Right lobe of liver (tissue), 6 donors: Measurements from ENCODE around the gene SPRED2. TPM values are rescaled to one million over a fixed set of nuclear protein-coding genes. Genes with fewer than 3 reads are reported as not detected.

ENCODE experiments used
- ATAC-seq, 4 donors: fragments of 200-7000 bp; cut with Tn5 transposase; one replicate each; pipeline ENCODE4 v1.9.1; 2020; ENCODE audit warnings: mild to moderate bottlenecking in 4 of 4, moderate library complexity in 4 of 4
- DNase-seq, 3 donors: peaks; one replicate each; pipeline ENCODE4 v3.0.0-alpha.2; 2020
- H3K27ac ChIP-seq, 3 donors: fragments of 200-600 bp; one replicate each; pipeline ENCODE4 v1.8.0; 2022
- H3K27me3 ChIP-seq, 2 donors: fragments of 200-600 bp; one replicate each; pipeline ENCODE4 v1.8.0; 2022
- H3K36me3 ChIP-seq, 4 donors: fragments of 200-600 bp; sonication (generic) in 1 of 4; one replicate each; pipeline versions ENCODE4 v1.5.1 to v1.8.0; 2017 to 2022; ENCODE audit warnings: control low read depth in 1 of 4
- H3K4me1 ChIP-seq, 4 donors: fragments of 200-600 bp; sonication (generic) in 1 of 4; one replicate each; pipeline versions ENCODE4 v1.5.1 to v1.8.0; 2017 to 2022; ENCODE audit warnings: control low read depth in 1 of 4
- H3K4me3 ChIP-seq, 3 donors: fragments of 200-600 bp; one replicate each; pipeline ENCODE4 v1.8.0; 2022
- H3K9me3 ChIP-seq, 4 donors: fragments of 200-600 bp; sonication (generic) in 1 of 4; one replicate each; pipeline versions ENCODE4 v1.5.1 to v1.8.0; 2017 to 2022; ENCODE audit warnings: control low read depth in 1 of 4
- POLR2A ChIP-seq: fragments of 450-650 bp; IDR thresholded peaks from one replicate; pipeline ENCODE4 v1.6.1; 2017; ENCODE audit warnings: antibody characterized with exemption, mild to moderate bottlenecking
- WGBS: methylation state at CpG from one replicate; pipeline ENCODE4 v1.1.6; 2018; ENCODE audit warnings: low coverage, low lambda C conversion rate; ENCODE audit not compliant: insufficient coverage; ENCODE audit errors: missing lambda C conversion rate; 5-methylcytosine and 5-hydroxymethylcytosine counted together
- intact Hi-C, 2 donors: fragments of 100-400 bp; cut with DNase I; formaldehyde crosslinking; loops; one replicate each; pipeline versions ENCODE4 v1.11.2 to v1.14.1; 2022
- total RNA-seq, 6 experiments: library from RNA; depleted of rRNA in 2 of 6; stranded (reverse); fragments of >200 nt in 2 of 6; fragmentation: NEBNext Ultra II Directional in 3 of 6; extraction: Animal tissue kit (Norgen Biotek cat#: 25700) in 3 of 6; gene quantifications; one replicate each; pipeline versions ENCODE4 v1.1.0 to v1.2.4, GENCODE V29; 2016 to 2023
- TF ChIP-seq, protein P1 (sequence below), 4 donors: fragments of 200-600 bp in 3 of 4; fragments of 450-650 bp in 1 of 4; IDR thresholded peaks; one replicate each; pipeline versions ENCODE4 v1.5.1 to v1.8.0; 2016 to 2022; ENCODE audit warnings: antibody characterized with exemption in 4 of 4, mild to moderate bottlenecking in 2 of 4
- donor health status: DM: no; HTN: yes; CAD: no.
- donor health status: DM: no; HTN: no; CAD: no.
- donor health status: DM: no; HTN: no; CAD: no.
- donor health status: DM: no; HTN: yes; CAD: no.
- donor health status: DM: no; HTN: yes; CAD: no.

SPRED2 gene
- total RNA-seq, 6 experiments from 2014 or later, result 11.0 to 22.5 (median 15.2) TPM

DNA sequence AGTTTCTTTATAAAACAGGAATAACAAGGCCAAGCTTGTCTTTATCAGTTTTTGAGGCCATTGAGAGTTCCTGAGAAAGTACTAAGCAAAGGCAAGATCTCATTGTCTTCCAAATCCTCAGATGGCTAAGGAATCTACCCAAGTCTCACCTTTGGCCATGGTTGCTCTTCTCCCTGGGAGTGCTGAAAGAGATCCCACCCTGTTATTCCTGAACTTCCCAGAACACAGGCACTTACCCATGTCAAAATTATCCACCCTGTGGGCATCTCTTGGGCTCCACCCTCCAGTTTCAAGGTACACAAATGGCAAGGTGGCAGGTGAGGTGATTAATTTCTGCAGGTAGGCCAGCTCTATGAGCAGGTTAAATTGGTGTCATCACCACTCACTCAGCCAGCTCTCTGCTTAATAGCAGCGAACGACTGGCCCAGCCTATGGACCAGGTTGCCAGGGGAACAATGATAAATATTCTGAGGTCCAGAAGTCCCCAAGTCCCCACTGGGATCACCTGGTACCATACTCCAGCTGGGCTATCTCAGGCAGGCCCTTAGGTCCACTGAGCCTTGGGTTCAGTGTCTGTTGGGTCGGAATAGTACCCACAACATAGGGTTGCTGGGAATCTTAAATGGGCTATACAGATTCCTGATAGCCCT is 2.3 kb upstream of the SPRED2 start:
- Histone ChIP-seq H3K9me3 (no peaks in the 10 kb centered on the region), H3K27me3 (no peaks in the 10 kb centered on the region), H3K36me3 (no peaks in the 10 kb centered on the region), H3K27ac (no peak overlapping the region), H3K4me1 (peaks cover 0 to 19% (median 1%) of the 10 kb centered on the region in 4 donors), H3K4me3 (no peak overlapping the region)
- no peak for TF ChIP-seq POLR2A
- TF ChIP-seq, protein P1, sequence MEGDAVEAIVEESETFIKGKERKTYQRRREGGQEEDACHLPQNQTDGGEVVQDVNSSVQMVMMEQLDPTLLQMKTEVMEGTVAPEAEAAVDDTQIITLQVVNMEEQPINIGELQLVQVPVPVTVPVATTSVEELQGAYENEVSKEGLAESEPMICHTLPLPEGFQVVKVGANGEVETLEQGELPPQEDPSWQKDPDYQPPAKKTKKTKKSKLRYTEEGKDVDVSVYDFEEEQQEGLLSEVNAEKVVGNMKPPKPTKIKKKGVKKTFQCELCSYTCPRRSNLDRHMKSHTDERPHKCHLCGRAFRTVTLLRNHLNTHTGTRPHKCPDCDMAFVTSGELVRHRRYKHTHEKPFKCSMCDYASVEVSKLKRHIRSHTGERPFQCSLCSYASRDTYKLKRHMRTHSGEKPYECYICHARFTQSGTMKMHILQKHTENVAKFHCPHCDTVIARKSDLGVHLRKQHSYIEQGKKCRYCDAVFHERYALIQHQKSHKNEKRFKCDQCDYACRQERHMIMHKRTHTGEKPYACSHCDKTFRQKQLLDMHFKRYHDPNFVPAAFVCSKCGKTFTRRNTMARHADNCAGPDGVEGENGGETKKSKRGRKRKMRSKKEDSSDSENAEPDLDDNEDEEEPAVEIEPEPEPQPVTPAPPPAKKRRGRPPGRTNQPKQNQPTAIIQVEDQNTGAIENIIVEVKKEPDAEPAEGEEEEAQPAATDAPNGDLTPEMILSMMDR (IDR thresholded peaks at IDR 0.05), result no peak
- intact Hi-C loops, result loop anchor here in 1 of 2 donors (10.0 kb wide), 1 partner anchor 60 kb away; no protein-coding TSS in a partner anchor
- DNase-seq (no peak), ATAC-seq (no peak)
- no CpG with 5 or more reads among the region's 3 CpGs for WGBS

DNA sequence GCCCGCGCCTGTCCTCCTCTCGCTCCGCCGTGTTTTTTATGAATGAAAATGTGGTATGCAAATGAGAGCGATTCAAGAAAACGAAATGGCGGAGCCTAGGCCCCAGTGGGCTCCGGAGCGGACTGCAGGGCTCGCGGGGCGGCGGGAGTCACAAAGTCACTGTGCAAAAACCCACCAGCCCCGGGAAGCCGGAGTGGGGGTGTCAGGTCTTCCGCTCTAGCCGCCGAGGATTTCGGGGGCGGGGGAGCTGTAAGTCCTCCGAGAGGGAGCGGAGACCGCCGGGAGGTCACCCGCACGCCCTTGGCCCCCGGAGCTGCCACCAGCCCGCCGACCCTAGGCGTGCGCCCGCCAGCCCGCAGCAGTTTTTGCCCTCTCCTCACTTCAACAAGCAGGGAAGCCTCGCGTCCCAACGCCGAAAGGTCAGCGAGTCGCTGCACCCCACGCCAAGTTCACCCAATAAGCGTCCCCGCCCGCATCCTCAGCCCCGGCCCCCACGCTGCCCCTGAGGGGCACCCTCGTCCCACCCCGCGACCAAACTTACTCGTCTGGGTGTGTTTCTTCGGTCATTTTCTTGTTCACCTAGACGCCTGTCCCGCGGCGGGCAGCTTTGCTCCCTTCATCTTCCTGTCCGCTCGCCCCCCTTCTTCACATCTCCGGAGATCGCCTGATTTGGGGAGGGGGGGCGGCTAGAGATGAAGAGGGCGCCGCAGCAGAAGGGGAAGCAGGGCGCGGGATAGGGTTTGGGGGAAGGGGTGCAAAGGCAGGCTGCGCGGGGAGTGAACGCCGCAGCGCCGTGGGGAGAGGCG is 775 bp downstream of the SPRED2 start:
- Histone ChIP-seq H3K27ac (peak overlapping the region; percentile 89 to 91 (median 90)), H3K36me3 (no peaks in the 10 kb centered on the region), H3K4me3 (peak overlapping the region; percentile 70 to 84 (median 83)), H3K9me3 (no peaks in the 10 kb centered on the region), H3K4me1 (peaks cover 0 to 17% (median 5%) of the 10 kb centered on the region in 4 donors), H3K27me3 (no peaks in the 10 kb centered on the region)
- DNase-seq, result peak; percentile 47 to 70 (median 60)
- peak in 2 of 4 donors; percentile 0 to 2 for ATAC-seq
- TF ChIP-seq, protein P1 (IDR thresholded peaks at IDR 0.05), result no peak
- TF ChIP-seq POLR2A, result no peak
- WGBS, result 0% methylated on average over 40 of the region's 71 CpGs
- intact Hi-C loops, result loop anchor here in 1 of 2 donors (10.0 kb wide), 1 partner anchor 57 kb away; no protein-coding TSS in a partner anchor

GRCh38 chr2:65430603-65431420 is 1.6 kb downstream of the SPRED2 start:
- TF ChIP-seq POLR2A, result peak; percentile 38
- TF ChIP-seq, protein P1 (IDR thresholded peaks at IDR 0.05), result no peak
- Histone ChIP-seq H3K4me1 (peaks cover 0 to 26% (median 7%) of the 10 kb centered on the region in 4 donors), H3K27me3 (no peaks in the 10 kb centered on the region), H3K9me3 (no peaks in the 10 kb centered on the region), H3K4me3 (peak overlapping the region; percentile 70 to 84 (median 83)), H3K27ac (peak overlapping the region; percentile 89 to 91 (median 90)), H3K36me3 (no peaks in the 10 kb centered on the region)
- DNase-seq (peak; percentile 62 to 74 (median 66)), ATAC-seq (peak; percentile 16 to 40 (median 27))
- intact Hi-C loops, result loop anchor here in 1 of 2 donors (10.0 kb wide), 1 partner anchor 56 kb away; no protein-coding TSS in a partner anchor
- WGBS, result 0% methylated on average over 35 of the region's 95 CpGs
